Common myeloid progenitor, CD34-positive (primary cell): Measurements from ENCODE around the gene GBA3.

ENCODE experiments used
- CTCF ChIA-PET: fragments of 350-600 bp; sonication (Branson Sonifier 250); formaldehyde crosslinking; loops from one replicate; lab custom pipeline; 2021; ENCODE audit warnings: antibody characterized with exemption; lab: Charles Lee
- POLR2A ChIA-PET: fragments of 350-600 bp; sonication (Branson Sonifier 250); formaldehyde crosslinking; loops from one replicate; lab custom pipeline; 2021; ENCODE audit warnings: antibody characterized with exemption; lab: Charles Lee
- DNase-seq, 3 donors: peaks; one replicate each; pipeline versions ENCODE4 v3.0.0 to v3.0.0-alpha.2; 2013
- H3K27ac ChIP-seq, 2 experiments: 1 replicate in 1 of 2; 2 replicates in 1 of 2; pipeline ENCODE4 v1.7.0; 2013; ENCODE audit warnings: inconsistent platforms in 2 of 2, low read length in 2 of 2, mild to moderate bottlenecking in 2 of 2, low read depth in 1 of 2, moderate library complexity in 1 of 2; ENCODE audit not compliant: severe bottlenecking in 2 of 2, insufficient read depth in 1 of 2, poor library complexity in 1 of 2
- H3K27me3 ChIP-seq, 5 experiments: replicated peaks in 2 of 5; 1 replicate in 3 of 5; 2 replicates in 2 of 5; pipeline versions ENCODE4 v1.6.1 to v1.7.0; 2013; ENCODE audit warnings: low read length in 4 of 5, mild to moderate bottlenecking in 2 of 5, moderate library complexity in 2 of 5, inconsistent platforms in 1 of 5; ENCODE audit not compliant: insufficient read depth in 5 of 5, control insufficient read depth in 4 of 5
- H3K36me3 ChIP-seq, 4 experiments: 1 replicate in 2 of 4; 2 replicates in 2 of 4; pipeline versions ENCODE4 v1.6.1 to v1.7.0; 2013; ENCODE audit warnings: low read length in 3 of 4, control low read depth in 1 of 4, mild to moderate bottlenecking in 1 of 4; ENCODE audit not compliant: control insufficient read depth in 4 of 4, insufficient read depth in 4 of 4
- H3K4me1 ChIP-seq, 4 experiments: 1 replicate in 3 of 4; 2 replicates in 1 of 4; pipeline versions ENCODE4 v1.6.1 to v1.7.1; 2013; ENCODE audit warnings: low read length in 3 of 4, mild to moderate bottlenecking in 3 of 4, control low read depth in 1 of 4, inconsistent platforms in 1 of 4, moderate library complexity in 1 of 4; ENCODE audit not compliant: control insufficient read depth in 4 of 4, insufficient read depth in 4 of 4; ENCODE audit errors: control extremely low read depth in 1 of 4
- H3K4me3 ChIP-seq, 7 experiments: 1 replicate in 4 of 7; 2 replicates in 3 of 7; pipeline versions ENCODE4 v1.5.1 to v1.7.0; 2013; ENCODE audit warnings: mild to moderate bottlenecking in 7 of 7, low read length in 6 of 7, moderate library complexity in 6 of 7, inconsistent platforms in 2 of 7, low read depth in 2 of 7, control low read depth in 1 of 7; ENCODE audit not compliant: insufficient read depth in 4 of 7, control insufficient read depth in 1 of 7; ENCODE audit errors: extremely low read depth in 1 of 7
- H3K9me3 ChIP-seq, 5 experiments: 1 replicate in 4 of 5; 2 replicates in 1 of 5; pipeline versions ENCODE4 v1.6.1 to v1.7.1; 2013; ENCODE audit warnings: low read length in 4 of 5, mild to moderate bottlenecking in 2 of 5, inconsistent platforms in 1 of 5, low read depth in 1 of 5, moderate library complexity in 1 of 5; ENCODE audit not compliant: control insufficient read depth in 4 of 5, insufficient read depth in 2 of 5; ENCODE audit errors: control extremely low read depth in 1 of 5
- WGBS: methylation state at CpG from one replicate; pipeline ENCODE4 v1.1.5; 2013; ENCODE audit not compliant: insufficient coverage; 5-methylcytosine and 5-hydroxymethylcytosine counted together

Gene GBA3

DNA sequence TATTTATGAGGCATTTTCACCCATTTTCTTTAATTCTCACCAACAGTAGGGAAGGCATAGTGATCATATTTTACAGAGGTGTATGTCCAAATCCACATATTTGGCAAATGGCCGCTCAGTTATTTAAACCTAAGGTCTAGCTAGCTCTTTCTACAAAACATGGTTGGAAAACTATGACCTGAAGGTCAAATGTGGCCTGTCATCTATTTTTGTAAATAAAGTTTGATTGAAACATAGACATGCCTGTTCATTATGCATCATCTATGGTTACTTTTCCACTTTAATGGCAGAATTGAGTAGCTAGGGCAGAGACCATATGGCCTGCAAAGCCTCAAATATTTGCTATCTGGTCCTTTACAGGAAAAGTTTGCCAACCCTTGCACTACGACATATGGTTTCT, 44.2 kb downstream of the GBA3 start:
- no peaks in the 10 kb centered on the region for H3K4me1 ChIP-seq
- CTCF ChIA-PET = no interaction called here
- POLR2A ChIA-PET = no interaction called here
- H3K27me3 ChIP-seq = no peaks in the 10 kb centered on the region
- WGBS = no CpG with 5 or more reads among the region's 2 CpGs
- H3K9me3 ChIP-seq = no peaks in the 10 kb centered on the region
- no peak overlapping the region for H3K4me3 ChIP-seq
- H3K27ac ChIP-seq = no peak overlapping the region
- DNase-seq = no peak
- no peaks in the 10 kb centered on the region for H3K36me3 ChIP-seq

DNA sequence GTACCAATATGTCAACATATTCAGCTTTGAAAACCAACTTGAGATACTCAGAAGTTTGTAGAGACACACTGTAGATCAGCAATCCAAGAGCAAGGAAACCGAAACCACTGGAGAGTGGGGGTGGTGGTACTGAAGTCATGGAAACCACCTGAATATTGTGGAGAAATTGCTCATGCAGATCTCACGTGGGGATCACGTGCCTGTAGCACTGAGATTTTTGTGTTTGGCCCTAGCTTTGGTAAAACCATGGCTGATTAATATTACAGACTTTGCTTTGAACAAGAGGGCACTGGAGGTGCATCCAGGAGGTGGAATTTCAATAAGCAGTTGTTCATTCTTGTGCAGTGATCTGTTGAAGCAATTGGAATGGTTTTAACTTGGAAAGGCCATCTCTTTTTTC, 47.2 kb downstream of the GBA3 start:
- 100% methylated on average over 3 of the region's 3 CpGs for WGBS
- no peak overlapping the region for H3K4me3 ChIP-seq
- no peaks in the 10 kb centered on the region for H3K36me3 ChIP-seq
- H3K27ac ChIP-seq = no peak overlapping the region
- DNase-seq = no peak
- ChIA-PET CTCF (interaction anchor here (0.6 kb wide), 1 partner anchor 216 kb away, joined by 3 read pairs; no protein-coding TSS in a partner anchor), POLR2A (no interaction called here)
- no peaks in the 10 kb centered on the region for H3K27me3 ChIP-seq
- H3K9me3 ChIP-seq = no peaks in the 10 kb centered on the region
- no peaks in the 10 kb centered on the region for H3K4me1 ChIP-seq

DNA sequence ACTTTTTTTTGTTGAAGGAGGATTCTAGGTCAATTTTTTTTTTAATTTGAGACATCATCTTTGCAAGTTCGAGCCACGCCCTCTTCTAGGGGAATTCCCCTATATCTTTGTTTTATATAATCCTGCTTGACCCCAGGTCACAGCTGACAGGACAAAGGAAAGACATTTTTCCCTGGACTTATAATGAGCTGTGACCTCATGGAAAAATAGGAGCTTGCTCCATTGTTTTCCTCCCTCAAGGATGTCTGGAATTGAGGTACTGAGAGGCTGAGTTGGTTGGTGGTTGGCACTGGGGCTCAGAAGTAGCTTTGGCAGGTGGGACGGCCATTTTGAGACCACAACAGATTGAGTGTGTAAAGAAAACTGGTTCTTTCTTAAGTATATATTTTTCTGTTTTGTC, 49.0 kb downstream of the GBA3 start:
- Histone ChIP-seq H3K4me1 (no peaks in the 10 kb centered on the region), H3K4me3 (no peak overlapping the region), H3K9me3 (no peaks in the 10 kb centered on the region), H3K27me3 (no peaks in the 10 kb centered on the region), H3K27ac (no peak overlapping the region), H3K36me3 (no peaks in the 10 kb centered on the region)
- POLR2A ChIA-PET = no interaction called here
- 100% methylated on average over 3 of the region's 3 CpGs for WGBS
- CTCF ChIA-PET = no interaction called here
- DNase-seq = no peak

DNA sequence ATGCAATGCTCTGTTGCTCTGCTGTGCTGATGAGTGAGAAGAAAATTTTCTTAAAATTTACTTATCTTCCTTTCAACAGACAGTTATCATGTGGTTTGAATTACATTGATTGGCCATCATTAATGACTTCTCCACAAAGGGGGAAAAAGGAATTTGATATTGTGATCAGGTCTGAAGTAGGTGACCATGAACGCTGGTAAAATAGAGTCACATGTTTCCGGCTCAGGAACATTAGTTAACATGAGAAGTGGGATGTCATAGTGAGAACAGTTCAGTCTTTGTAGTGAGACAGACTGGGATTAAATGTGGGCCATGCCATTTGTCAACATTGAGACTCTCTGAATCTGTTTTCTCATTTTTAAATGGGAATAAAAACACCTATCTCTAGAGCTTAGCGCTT, 50.6 kb downstream of the GBA3 start:
- no peaks in the 10 kb centered on the region for H3K4me1 ChIP-seq
- no peak overlapping the region for H3K27ac ChIP-seq
- no peaks in the 10 kb centered on the region for H3K36me3 ChIP-seq
- no peaks in the 10 kb centered on the region for H3K9me3 ChIP-seq
- ChIA-PET CTCF (no interaction called here), POLR2A (no interaction called here)
- no peaks in the 10 kb centered on the region for H3K27me3 ChIP-seq
- 100% methylated on average over 2 of the region's 3 CpGs for WGBS
- no peak overlapping the region for H3K4me3 ChIP-seq
- no peak for DNase-seq

DNA sequence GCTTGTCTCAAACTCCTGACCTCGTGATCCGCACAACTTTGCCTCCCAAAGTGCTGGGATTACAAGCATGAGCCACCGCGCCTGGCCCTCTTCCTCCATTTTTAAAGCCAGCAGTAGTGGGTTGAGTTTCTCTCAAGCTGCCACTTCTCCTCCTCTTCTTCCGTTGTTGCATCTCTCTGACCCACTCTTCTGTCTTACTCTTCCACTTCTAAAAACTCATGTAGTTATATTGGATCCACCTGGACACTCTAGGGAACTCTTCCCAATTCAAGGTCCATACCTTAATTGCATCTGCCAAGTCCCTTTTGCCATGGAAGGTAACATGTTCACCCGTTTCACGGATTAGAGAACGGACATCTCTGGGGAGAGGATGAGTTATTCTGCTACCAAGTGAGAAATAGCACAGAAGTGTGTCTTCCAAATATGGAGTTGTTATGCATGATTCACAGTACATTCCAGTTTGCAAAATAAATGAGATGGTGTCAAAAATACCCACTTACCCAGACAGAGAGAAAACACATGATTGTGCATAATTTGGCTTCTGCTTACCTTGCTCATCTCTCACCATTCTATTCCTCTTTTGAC, 51.8 kb downstream of the GBA3 start:
- WGBS = 93% methylated on average over 3 of the region's 8 CpGs
- ChIA-PET CTCF (no interaction called here), POLR2A (no interaction called here)
- Histone ChIP-seq H3K27me3 (no peaks in the 10 kb centered on the region), H3K4me3 (no peak overlapping the region), H3K4me1 (no peaks in the 10 kb centered on the region), H3K9me3 (no peaks in the 10 kb centered on the region), H3K36me3 (no peaks in the 10 kb centered on the region), H3K27ac (no peak overlapping the region)
- no peak for DNase-seq

DNA sequence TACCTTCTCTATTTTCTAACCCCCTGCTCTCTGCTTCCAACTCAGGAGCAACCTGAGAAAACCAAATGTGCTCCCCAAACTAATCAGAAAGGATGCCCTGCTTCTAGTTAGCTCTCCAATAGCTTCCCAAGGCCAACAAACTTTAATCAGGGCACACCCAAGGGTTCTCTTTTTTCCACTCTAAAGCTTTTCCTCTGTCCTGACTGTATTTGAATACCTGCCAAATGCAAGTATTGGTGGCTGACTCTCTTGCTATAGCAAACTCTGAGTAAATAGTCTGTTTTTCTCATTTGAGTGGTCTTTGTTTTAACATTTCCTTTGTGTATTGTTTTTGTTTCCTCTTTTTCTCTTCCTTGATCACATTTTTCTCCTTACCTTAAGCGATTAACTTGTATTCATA, 52.5 kb downstream of the GBA3 start:
- no CpG with 5 or more reads among the region's 1 CpG for WGBS
- Histone ChIP-seq H3K9me3 (no peaks in the 10 kb centered on the region), H3K4me3 (no peak overlapping the region), H3K27ac (no peak overlapping the region), H3K27me3 (no peaks in the 10 kb centered on the region), H3K4me1 (no peaks in the 10 kb centered on the region), H3K36me3 (no peaks in the 10 kb centered on the region)
- DNase-seq = no peak
- ChIA-PET POLR2A (no interaction called here), CTCF (no interaction called here)

DNA sequence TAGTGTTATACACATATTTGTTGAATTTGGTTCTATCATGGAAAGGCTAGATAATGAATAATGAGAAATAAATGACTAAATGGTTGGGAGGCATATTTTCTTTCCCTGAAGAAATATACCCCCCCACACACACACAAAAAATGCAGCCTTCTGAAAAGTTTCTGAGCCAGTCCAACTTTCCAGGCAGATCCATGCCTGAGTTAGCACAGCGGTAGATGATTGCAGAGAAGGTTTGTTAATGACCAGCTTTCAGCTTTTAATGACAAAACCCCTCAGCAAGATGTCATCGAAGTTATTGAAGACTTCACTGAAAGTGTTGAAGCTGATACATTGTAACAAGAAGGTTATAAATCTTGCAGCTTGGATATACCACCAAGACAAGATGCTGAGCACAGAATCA, 61.4 kb downstream of the GBA3 start:
- POLR2A ChIA-PET = no interaction called here
- WGBS = 100% methylated on average over 1 of the region's 2 CpGs
- CTCF ChIA-PET = no interaction called here

More for the DNA sequence above, 61.4 kb downstream of the GBA3 start:
- H3K4me1 ChIP-seq = no peaks in the 10 kb centered on the region
- no peaks in the 10 kb centered on the region for H3K9me3 ChIP-seq
- no peaks in the 10 kb centered on the region for H3K36me3 ChIP-seq
- no peak for DNase-seq
- no peak overlapping the region for H3K4me3 ChIP-seq
- H3K27ac ChIP-seq = no peak overlapping the region
- H3K27me3 ChIP-seq = no peaks in the 10 kb centered on the region
